ENCODE measurements around the gene ACBD7.

Gene ACBD7

DNA sequence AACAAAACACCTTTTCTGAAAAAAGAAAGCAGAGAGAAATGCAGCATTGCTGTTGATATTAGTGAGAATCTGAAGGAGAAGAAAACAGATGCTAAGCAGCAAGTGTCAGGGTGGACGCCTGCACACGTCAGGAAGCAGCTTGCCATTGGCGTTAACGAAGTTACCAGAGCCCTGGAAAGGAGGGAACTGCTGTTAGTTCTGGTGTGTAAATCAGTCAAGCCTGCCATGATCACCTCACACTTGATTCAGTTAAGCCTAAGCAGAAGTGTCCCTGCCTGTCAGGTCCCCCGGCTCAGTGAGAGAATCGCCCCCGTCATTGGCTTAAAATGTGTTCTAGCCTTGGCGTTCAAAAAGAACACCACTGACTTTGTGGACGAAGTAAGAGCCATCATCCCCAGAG, 14.9 kb upstream of the ACBD7 start:
- H4K20me1 ChIP-seq (ENCODE audit: insufficient read depth) = no peaks in the 10 kb centered on the region
- no peak overlapping the region for H3K9ac ChIP-seq
- no peak overlapping the region for H3K27ac ChIP-seq
- H3K4me1 ChIP-seq (ENCODE audit: low read depth, poor library complexity, severe bottlenecking) = peaks cover 10% of the 10 kb centered on the region
- no peak overlapping the region for H3K4me2 ChIP-seq
- no peaks in the 10 kb centered on the region for H3K27me3 ChIP-seq (ENCODE audit: insufficient read depth, low read depth)
- TF ChIP-seq, protein P1, sequence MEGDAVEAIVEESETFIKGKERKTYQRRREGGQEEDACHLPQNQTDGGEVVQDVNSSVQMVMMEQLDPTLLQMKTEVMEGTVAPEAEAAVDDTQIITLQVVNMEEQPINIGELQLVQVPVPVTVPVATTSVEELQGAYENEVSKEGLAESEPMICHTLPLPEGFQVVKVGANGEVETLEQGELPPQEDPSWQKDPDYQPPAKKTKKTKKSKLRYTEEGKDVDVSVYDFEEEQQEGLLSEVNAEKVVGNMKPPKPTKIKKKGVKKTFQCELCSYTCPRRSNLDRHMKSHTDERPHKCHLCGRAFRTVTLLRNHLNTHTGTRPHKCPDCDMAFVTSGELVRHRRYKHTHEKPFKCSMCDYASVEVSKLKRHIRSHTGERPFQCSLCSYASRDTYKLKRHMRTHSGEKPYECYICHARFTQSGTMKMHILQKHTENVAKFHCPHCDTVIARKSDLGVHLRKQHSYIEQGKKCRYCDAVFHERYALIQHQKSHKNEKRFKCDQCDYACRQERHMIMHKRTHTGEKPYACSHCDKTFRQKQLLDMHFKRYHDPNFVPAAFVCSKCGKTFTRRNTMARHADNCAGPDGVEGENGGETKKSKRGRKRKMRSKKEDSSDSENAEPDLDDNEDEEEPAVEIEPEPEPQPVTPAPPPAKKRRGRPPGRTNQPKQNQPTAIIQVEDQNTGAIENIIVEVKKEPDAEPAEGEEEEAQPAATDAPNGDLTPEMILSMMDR (conservative IDR thresholded peaks at IDR 0.05; ENCODE audit: low read depth, low read length) = no peak
- peaks cover 34% of the 10 kb centered on the region for H3K79me2 ChIP-seq (ENCODE audit: insufficient read depth, low read depth)
- H3K36me3 ChIP-seq (ENCODE audit: insufficient read depth) = no peaks in the 10 kb centered on the region; the same call in 1 of the 2 replicates
- H3K4me3 ChIP-seq (IDR thresholded peaks at IDR 0.05; ENCODE audit: insufficient read depth, low read depth, low read length) = no peak overlapping the region
- H2AFZ ChIP-seq (ENCODE audit: low read depth) = no peak overlapping the region

DNA sequence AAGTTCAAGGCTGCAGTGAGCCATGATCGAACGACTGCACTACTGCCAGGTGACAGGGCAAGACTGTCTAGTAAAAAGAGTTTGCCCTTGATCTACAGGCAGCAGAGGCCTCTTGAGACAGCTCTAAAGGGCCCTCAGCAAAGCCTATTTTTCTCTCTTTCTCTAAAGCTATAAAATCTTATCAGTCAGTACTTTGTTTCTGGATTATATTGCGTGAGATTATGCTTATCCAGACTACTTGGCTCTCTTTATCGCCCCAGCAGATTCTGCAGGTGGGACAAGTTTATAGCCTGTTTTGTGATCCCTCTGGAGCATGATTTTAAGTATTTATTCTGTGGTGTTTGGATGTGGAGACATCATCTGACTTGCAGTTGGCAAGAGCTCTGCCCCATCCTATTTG, 11.3 kb upstream of the ACBD7 start:
- Histone ChIP-seq H3K4me2 (no peak overlapping the region), H3K9ac (no peak overlapping the region), H3K27ac (no peak overlapping the region), H3K36me3 (ENCODE audit: insufficient read depth) (no peaks in the 10 kb centered on the region; the same call in 1 of the 2 replicates), H3K79me2 (ENCODE audit: insufficient read depth, low read depth) (peaks cover 45% of the 10 kb centered on the region), H4K20me1 (ENCODE audit: insufficient read depth) (no peaks in the 10 kb centered on the region), H3K27me3 (ENCODE audit: insufficient read depth, low read depth) (no peaks in the 10 kb centered on the region), H3K4me3 (IDR thresholded peaks at IDR 0.05; ENCODE audit: insufficient read depth, low read depth, low read length) (no peak overlapping the region), H3K4me1 (ENCODE audit: low read depth, poor library complexity, severe bottlenecking) (peaks cover 20% of the 10 kb centered on the region), H2AFZ (ENCODE audit: low read depth) (no peak overlapping the region)
- TF ChIP-seq, protein P1 (conservative IDR thresholded peaks at IDR 0.05; ENCODE audit: low read depth, low read length) = no peak

DNA sequence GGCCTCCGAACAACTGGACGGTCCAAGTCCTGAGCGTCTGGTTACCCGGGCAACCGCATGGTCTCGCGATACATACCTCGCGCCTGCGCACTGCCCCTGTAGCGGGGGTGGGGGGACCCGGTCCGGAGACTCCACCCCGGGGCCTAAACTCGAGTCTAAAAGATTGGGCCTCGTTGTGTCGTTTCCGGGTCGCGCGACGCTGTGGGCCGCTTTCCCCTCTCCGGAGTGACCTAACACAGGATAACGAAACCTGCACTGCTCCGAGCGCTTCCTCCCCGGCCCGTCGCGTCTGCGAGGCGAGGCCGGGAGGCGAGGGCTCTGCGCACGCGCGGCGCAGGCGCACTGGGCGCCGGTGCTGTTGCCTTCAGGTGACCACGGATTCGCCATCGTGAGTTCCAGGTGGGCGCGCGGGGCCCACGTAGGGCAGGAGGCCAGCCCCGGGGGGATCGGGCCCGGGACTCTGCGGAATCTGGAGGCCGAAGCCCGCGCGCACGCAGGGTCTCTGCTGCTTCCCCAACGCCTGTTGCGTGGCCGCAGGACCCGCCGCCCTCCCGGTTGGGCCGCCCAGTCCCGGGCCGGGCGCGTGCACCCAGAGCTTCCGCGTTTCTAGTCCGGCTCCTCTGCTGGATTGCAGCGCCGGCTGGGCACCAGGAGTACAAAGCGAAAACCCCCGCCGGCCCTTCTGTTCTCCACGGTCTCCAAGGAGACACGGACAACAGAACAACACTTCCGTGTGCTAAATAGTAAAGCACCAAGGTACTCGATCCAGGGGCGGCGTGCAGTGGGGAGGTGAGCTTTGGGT, 8.6 kb upstream of the ACBD7 start, which contains the start of gene RPP38:
TSS of gene RPP38 (plus strand) at position 345 of the 802 bp plus-strand sequence. CDS start 5,960 bp downstream, outside the sequence.
- Histone ChIP-seq H3K4me1 (ENCODE audit: low read depth, poor library complexity, severe bottlenecking) (peaks cover 20% of the 10 kb centered on the region), H3K4me2 (peak within 1 kb of the TSS; percentile 97), H3K27me3 (ENCODE audit: insufficient read depth, low read depth) (no peaks in the 10 kb centered on the region; the same call in 1 of the 2 replicates), H3K4me3 (IDR thresholded peaks at IDR 0.05; ENCODE audit: insufficient read depth, low read depth, low read length) (peak within 1 kb of the TSS; percentile 46), H4K20me1 (ENCODE audit: insufficient read depth) (no peaks in the 10 kb centered on the region), H3K36me3 (ENCODE audit: insufficient read depth) (no peaks in the 10 kb centered on the region; the same call in 1 of the 2 replicates), H3K27ac (peak within 1 kb of the TSS; percentile 96), H3K79me2 (ENCODE audit: insufficient read depth, low read depth) (peaks cover 45% of the 10 kb centered on the region), H3K9ac (peak within 1 kb of the TSS; percentile 95), H2AFZ (ENCODE audit: low read depth) (peak within 1 kb of the TSS; percentile 97)
- TF ChIP-seq, protein P1 (conservative IDR thresholded peaks at IDR 0.05; ENCODE audit: low read depth, low read length) = no peak

DNA sequence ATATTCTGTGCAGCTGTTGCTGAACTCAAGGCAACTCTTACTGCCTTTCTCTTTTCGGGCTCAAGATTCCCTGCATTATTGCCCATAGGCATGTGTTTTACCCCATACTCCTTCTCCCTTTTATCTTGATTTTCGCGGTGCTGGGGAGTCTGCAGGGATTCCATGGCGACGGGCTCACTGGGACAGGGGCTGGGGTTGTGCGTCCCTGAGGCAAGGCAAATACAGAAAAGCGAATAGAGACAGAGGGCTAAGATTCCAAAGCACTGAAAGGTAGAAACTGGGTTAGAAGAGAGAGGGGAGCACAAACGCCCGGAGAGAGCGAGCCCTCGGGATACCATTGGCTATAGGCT, 8.1 kb upstream of the ACBD7 start:
- Histone ChIP-seq H3K4me3 (IDR thresholded peaks at IDR 0.05; ENCODE audit: insufficient read depth, low read depth, low read length) (no peak overlapping the region), H4K20me1 (ENCODE audit: insufficient read depth) (no peaks in the 10 kb centered on the region), H3K4me1 (ENCODE audit: low read depth, poor library complexity, severe bottlenecking) (peaks cover 20% of the 10 kb centered on the region), H3K4me2 (peak overlapping the region; percentile 97), H3K9ac (peak overlapping the region; percentile 95), H3K27ac (peak overlapping the region; percentile 96), H2AFZ (ENCODE audit: low read depth) (peak overlapping the region; percentile 97), H3K36me3 (ENCODE audit: insufficient read depth) (no peaks in the 10 kb centered on the region), H3K79me2 (ENCODE audit: insufficient read depth, low read depth) (peaks cover 42% of the 10 kb centered on the region), H3K27me3 (ENCODE audit: insufficient read depth, low read depth) (no peaks in the 10 kb centered on the region; the same call in 1 of the 2 replicates)
- TF ChIP-seq, protein P1 (conservative IDR thresholded peaks at IDR 0.05; ENCODE audit: low read depth, low read length) = no peak
